OCI-LY7 (cell line): ENCODE measurements around the gene CIAO2B.

Experiments
- CTCF ChIP-seq: fragments of 200-600 bp; sonication (generic); conservative IDR thresholded peaks from 2 replicates; pipeline ENCODE4 v1.5.1; 2014; ENCODE audit warnings: mild to moderate bottlenecking, antibody characterized with exemption, low read length, moderate library complexity, mixed read lengths
- EZH2phosphoT487 ChIP-seq: fragments of 200-600 bp; sonication (generic); IDR thresholded peaks from 2 replicates; pipeline ENCODE4 v1.6.1; 2018; ENCODE audit warnings: low read depth, borderline replicate concordance, mild to moderate bottlenecking, mixed run types, antibody characterized with exemption, low read length, moderate library complexity, mixed read lengths

- no peak for TF ChIP-seq CTCF
- no peak for TF ChIP-seq EZH2phosphoT487
These were observed 21.1 kb downstream of the CIAO2B start for GRCh38 chr16:66913081-66913480.
